Measurements from ENCODE around the gene CCL26. TPM values are rescaled to one million over a fixed set of nuclear protein-coding genes. Genes with fewer than 3 reads are reported as not detected.

The CCL26 gene
- total and polyA plus RNA-seq, 2 of the 13 experiments (the other 11 are each of a cell fraction or from before 2014, with no cell fraction given): 0.16 TPM; not detected in 1

- peak; percentile 27; the same call in 1 of the 2 replicates for TF ChIP-seq ARID5B (CRISPR knock-in tag; IDR thresholded peaks at IDR 0.05)
- no peak for TF ChIP-seq MAFG (CRISPR knock-in tag; IDR thresholded peaks at IDR 0.05)
- TF ChIP-seq ZNF317 (CRISPR knock-in tag; IDR thresholded peaks at IDR 0.05): peak; percentile 57; the same call in 1 of the 2 replicates
- TF ChIP-seq ZNF563 (CRISPR knock-in tag; IDR thresholded peaks at IDR 0.05): no peak
- no peak for TF ChIP-seq ZMYM4 (CRISPR knock-in tag; IDR thresholded peaks at IDR 0.05)
- peak; percentile 98 for TF ChIP-seq ZNF12 (CRISPR knock-in tag; IDR thresholded peaks at IDR 0.05)
- 0 out of 2 replicates have a peak, but pooled peaks have one; percentile 26 for TF ChIP-seq NR2C2 (CRISPR knock-in tag; IDR thresholded peaks at IDR 0.05; ENCODE audit: borderline replicate concordance)
- no peak for TF ChIP-seq EHMT2 (IDR thresholded peaks at IDR 0.05; ENCODE audit: borderline replicate concordance, low read depth, low read length)
- 0 out of 2 replicates have a peak, but pooled peaks have one; percentile 33 for TF ChIP-seq ZGPAT (CRISPR knock-in tag; IDR thresholded peaks at IDR 0.05)
- TF ChIP-seq ATF7 (IDR thresholded peaks at IDR 0.05): no peak
- TF ChIP-seq ATF7 (CRISPR knock-in tag; IDR thresholded peaks at IDR 0.05): no peak
- TF ChIP-seq ZNF331 (CRISPR knock-in tag; IDR thresholded peaks at IDR 0.05): peak; percentile 61; the same call in 1 of the 2 replicates
- TF ChIP-seq ZNF142 (CRISPR knock-in tag; IDR thresholded peaks at IDR 0.05): 0 out of 2 replicates have a peak, but pooled peaks have one; percentile 37
- TF ChIP-seq HNF4A (CRISPR knock-in tag; IDR thresholded peaks at IDR 0.05): 0 out of 2 replicates have a peak, but pooled peaks have one; percentile 16
- no peak for TF ChIP-seq ZBTB26 (CRISPR knock-in tag; IDR thresholded peaks at IDR 0.05; ENCODE audit: borderline replicate concordance)
- TF ChIP-seq PHF20 (CRISPR knock-in tag; IDR thresholded peaks at IDR 0.05): no peak
Measured at GRCh38 chr7:75756991-75757676, 14.9 kb downstream of the CCL26 start (continued).

All from HepG2 (cell line).